Measurements from ENCODE around the gene PIK3CA.
"Not testable (repeated sequence)": the region's sequence is repeated elsewhere in the genome, so short reads cannot be mapped to it uniquely, and the experiment has no call there.

Gene PIK3CA

DNA sequence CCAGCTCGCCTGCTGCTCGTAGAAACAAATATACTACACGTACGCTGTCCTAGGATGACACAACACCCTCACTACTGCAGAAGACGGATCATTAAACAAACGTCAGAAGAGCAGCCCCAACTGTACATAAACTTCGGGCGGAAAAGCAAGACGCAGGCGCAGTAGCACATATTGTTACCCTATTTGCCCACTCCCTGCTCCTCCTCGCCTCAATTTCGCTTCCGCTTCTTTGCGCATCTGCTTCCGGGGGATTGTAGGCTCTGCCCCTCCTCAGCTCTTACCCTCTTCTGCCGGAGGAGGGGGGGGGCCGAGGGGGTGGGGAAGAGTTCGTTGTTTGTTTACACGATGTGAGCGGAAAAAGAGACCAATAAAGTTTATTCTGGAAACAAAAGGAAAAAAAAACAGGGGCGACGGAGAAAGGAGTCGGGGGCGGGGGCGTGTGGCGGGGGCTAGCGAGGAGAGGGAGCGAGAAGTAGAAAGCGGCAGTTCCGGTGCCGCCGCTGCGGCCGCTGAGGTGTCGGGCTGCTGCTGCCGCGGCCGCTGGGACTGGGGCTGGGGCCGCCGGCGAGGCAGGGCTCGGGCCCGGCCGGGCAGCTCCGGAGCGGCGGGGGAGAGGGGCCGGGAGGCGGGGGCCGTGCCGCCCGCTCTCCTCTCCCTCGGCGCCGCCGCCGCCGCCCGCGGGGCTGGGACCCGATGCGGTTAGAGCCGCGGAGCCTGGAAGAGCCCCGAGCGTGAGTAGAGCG is at the start of gene PIK3CA:
TSS of gene PIK3CA (plus strand) at position 485 of the 743 bp plus-strand sequence. CDS start 50,469 bp downstream, outside the sequence.
- DNase-seq, result peak; percentile 98

DNA sequence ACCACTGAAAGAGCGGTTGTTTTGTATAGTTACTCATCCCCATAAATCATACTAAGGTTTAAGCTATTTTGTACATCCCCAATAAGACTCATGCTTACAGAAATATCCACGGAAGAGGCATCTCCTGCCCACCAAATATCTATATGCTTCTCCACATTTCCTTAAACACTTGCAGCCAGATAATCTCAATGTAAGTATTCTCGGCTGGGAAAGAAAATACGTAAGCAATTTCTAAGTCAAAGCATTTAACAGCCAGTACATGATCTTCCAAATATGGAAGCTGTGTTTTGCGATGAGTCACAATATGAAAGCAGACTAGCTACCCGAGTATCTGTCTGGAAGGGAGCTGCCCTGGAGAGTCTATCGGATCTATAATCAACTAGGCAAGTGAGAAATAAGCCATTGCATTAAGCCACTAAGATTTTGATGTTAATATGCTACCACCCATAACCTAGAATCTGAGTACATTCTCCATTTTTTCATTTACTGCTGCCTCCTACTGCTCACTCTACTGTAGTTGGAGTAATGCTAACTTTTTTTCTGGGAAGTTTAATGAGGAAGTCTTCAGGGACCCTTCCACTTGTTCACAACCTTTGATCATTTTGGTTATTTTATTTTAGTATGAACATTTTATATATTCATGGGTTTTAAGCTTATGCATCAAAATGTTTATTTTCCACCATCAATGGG is 49.6 kb upstream of the PIK3CA start:
- DNase-seq, result no peak

DNA sequence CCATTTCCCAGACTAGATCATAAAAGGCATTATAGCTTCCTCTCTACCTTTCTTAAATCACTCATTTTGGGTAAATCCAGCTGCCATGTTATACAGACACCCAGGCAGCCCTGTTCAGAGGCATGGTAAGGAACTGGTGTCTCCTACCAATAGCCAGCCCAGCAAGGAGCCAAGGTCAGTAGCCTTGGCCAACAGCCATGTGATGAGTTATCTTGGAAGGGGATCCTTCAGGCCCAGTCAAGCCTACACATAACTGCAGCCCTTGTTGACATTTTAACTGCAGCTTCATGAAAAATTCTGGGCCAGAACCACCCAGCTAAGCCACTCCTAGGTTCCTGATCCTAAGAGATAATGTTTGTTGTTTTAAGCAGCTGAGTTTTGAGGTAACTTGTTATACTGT is 47.5 kb upstream of the PIK3CA start:
- DNase-seq, result no peak

DNA sequence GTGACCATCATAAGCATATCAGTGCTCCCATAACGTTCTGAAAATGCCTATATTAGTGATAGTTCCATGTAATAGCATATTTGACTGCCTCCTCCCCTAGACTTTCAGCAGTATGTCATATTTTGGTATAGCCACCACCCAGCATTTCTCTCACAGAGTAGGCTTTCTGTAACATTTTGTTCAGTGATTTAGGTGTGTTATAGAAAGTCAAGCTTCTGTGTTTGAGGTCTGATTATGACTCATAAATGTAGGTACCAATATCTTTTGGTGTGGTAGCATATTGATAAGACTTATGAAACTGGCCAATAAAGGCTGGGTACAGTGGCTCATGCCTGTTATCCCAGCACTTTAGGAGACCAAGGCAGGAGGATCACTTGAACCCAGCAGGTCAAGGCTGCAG is 42.3 kb upstream of the PIK3CA start:
- no peak for DNase-seq

DNA sequence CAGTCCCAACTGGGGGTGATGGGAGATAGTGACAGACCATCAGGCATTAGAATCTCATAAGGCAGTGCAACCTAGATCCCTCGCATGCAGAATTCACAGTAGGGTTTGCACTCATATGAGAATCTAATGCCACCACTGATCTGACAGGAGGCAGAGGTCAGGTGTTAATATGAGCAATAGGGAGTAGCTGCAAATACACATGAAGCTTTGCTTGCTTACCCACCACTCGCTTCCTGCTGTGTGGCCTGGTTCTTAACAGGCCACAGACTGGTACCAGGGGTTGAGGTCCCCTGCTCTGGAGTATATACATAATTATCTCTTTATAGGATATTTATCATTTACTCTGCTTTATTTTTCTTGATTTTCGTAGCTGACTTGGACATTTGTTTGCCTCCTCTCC is 40.5 kb upstream of the PIK3CA start:
- DNase-seq, result no peak

DNA sequence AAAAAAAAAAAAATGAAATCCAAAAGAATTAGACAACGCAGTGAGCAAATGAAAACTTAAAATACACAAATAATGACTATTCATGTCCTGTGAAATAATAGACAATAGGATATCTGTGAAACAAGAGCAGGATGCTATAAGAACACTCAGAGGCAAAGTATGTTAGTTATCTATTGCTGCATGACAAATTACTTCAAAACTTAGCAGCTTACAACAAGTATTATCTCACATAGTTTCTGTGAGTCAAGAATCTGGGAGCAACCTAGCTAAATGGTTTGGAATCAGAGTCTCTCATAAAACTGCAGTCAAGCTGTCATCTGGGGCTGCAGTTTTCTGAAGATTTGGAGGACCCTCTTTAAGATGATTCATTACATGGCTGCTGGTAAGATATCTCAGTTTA is 40.1 kb upstream of the PIK3CA start:
- no peak for DNase-seq

DNA sequence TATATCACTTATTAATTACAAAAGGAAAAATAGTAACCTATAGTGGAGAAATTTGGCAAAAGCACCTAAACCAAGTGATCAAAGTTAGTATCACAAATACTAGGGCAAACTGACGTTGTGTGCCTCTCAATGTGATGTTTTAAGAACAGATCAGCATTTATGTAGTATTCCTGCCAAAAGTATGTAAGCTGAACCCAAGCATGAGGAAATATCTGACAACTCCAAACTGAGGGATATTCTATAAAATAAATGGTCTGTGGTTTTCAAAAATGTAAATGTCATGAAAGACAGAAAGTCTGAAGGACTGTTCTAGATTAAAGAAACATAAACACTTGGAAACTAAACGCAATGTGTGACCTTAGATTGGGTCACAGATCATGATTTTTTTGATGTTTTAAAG is 34.3 kb upstream of the PIK3CA start:
- no peak for DNase-seq

DNA sequence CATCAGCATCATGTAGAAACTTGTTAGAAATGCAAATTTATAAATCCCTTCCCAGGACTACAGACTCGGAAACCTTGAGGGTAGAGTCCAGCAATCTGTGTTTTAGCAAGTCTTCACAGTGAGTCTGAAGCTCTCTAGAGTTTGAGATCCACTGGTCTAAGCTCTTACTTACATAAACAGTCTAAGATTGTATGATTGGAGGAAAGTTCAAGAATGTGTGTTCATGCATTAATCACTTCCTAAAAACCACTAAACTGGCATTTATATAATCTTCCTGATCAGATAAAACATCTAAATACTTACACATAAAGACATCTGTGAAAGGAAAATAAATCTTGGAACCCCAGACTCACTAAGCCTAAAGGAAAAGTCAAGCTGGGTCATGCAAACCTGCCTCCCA is 32.7 kb upstream of the PIK3CA start:
- not testable (repeated sequence) for DNase-seq

DNA sequence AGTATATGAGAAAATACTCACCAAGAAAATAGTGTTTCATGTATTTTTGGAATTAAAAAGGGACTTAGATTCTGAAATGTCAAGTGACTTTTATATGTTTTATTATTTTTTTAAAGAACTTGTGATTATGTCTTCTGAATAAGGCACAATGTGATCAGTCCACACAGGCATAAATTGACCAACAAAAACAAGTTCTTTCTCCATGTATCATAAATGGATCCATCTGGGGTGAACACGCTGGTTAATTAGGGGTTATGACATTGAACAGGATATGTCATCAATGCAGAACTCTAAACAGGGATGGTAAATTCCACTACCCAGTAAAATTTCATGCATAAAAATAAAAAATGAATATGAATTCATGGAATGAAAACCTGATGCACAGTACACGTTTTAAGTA is 31.3 kb upstream of the PIK3CA start:
- DNase-seq, result no peak

DNA sequence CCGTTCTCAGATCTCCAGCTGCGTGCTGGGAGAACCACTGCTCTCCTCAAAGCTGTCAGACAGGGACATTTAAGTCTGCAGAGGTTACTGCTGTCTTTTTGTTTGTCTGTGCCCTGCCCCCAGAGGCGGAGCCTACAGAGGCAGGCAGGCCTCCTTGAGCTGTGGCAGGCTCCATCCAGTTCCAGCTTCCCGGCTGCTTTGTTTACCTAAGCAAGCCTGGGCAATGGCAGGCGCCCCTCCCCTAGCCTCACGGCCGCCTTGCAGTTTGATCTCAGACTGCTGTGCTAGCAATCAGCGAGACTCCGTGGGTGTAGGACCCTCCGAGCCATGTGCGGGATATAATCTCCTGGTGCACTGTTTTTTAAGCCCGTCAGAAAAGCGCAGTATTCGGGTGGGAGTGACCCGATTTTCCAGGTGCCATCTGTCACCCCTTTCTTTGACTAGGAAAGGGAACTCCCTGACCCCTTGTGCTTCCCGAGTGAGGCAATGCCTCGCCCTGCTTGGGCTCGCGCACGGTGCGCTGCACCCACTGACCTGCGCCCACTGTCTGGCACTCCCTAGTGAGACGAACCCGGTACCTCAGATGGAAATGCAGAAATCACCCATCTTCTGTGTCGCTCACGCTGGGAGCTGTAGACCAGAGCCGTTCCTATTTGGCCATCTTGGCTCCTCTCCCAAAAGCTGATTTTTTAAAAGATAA is 15.8 kb upstream of the PIK3CA start:
- DNase-seq, result not testable (repeated sequence)

DNA sequence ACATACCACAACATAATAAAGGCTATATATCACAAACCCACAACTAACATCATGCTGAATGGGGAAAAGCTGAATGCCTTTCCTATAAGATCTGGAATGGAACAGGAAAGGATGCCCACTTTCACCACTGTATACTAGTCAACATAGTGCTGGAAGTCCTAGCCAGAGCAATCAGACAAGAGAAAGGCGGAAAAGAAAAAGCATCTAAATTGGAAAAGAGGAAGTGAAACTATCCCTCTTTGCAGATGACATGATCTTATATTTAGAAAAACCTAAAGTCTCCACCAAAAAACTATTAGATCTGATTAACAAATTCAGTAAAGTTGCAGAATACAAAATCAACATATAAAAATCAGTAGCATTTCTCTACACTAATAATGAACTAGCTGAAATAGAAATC is 14.6 kb upstream of the PIK3CA start:
- DNase-seq, result no peak

DNA sequence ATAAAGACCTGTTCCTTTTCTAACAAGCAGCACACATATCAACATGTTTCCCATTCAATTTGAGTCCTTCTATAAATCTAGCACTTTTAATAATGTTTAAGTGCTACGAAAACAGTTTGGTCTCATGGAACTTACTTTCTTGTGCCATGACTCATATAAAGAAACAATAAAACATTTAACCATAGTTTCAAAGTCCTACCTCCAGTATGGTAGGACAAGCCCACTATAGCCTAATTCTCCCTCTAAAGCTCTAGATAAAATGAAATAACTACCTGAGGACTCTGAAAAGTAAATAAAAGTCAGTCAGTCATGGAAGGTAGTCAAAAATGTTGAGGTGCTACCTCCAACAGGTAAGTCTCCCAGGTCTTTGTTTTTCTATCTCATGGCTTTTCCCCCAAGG is 12.0 kb upstream of the PIK3CA start:
- DNase-seq, result no peak

DNA sequence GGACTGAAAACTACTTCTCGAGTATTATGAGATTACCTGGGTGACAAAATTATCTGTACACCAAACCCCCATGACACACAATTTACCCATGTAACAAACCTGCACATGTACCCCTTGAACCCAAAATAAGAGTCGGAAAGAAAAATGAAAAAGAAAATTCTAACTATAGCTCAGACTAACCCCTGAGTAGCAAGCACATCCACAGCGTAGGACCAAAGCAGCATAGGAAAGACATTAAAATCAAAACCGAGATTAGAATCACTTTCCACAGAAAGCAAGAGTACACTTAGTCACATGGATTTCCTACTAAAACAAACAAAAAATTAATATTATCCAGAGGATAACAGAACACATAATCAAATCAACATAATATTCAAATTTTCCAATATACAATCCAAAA is 6.3 kb upstream of the PIK3CA start:
- no peak for DNase-seq

DNA sequence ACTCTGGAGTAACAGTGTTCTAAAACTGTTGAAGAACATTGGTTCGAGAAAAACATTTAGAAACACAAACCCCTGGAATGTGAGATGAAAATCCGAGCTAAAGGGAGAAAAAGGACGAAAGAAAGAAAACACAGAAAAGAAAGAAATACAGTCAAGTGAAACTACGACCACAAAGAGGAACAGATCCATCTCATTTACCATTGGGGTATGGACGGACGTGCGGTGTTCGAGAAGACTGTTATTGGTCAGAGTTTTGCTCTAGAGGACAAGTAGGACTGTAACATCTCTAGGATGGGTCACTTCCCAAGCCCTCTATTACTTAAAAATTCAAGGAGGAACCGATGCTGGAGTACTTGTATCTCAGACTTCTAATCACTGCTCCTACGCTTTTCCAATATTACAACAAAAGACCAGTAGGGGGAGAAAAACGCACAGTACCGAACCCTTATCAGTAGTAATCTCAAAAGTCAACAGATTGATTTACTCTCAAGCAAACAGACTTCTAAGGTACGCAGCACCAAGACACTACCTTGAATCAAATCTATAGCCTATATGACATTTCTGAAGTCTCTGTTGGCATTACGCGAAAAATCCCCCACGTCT is 1.1 kb upstream of the PIK3CA start:
- no peak for DNase-seq

DNA sequence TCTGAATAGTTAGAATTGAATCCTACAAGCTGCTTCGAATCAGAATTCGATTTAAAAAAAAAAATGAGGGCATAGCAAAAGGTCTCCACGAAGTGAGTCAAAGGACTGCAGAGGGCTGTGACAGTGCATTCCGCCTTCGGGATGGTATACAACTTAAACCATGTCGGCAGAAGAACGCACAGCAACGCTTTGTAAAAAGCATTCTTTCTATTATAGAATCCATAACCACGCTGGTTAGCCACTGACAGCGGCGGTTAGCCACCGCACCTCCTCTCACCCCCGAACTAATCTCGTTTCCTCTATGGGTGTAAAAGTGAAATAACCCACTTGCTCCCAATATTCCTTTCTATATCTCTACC is 664 bp upstream of the PIK3CA start:
- no peak for DNase-seq

DNA sequence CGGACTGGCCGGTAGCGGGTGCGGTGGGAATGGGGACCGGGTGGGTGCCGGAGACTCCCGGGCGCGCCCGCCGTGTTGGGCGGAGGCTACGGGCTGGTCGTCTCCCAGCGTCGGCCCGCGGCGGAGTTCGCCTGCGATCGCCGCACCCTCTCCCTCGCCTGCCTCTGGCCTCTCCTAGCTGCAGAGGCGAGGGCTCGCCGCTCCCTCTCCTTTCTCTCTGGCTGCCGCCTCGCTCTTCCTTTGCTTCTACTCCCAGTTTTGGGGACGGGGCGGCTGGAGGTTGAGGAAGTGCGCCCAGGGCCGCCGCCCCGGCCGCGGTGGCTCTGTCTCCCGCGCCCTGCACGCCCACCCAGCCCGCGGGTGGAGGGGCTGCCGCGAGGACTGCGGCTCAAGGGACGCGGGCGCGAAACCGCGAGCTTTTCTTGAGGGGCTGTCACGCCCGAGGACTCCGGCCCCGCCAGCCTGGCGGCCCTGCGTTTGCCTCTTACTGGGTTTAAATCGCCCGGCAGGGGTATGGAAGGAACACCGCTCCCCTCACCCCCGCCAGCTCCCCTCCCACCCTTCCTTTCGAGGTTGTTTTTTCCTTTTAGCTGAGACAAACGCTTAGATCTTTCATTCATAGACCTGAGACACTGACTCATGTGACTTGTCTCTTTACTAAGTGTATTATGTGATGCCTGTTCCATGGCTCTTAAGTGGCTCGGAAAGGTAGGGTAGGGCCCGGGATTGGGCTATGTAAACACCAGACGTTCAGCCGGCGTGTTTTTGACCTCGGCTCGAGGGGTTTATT is 654 bp downstream of the PIK3CA start:
- peak; percentile 56 for DNase-seq

DNA sequence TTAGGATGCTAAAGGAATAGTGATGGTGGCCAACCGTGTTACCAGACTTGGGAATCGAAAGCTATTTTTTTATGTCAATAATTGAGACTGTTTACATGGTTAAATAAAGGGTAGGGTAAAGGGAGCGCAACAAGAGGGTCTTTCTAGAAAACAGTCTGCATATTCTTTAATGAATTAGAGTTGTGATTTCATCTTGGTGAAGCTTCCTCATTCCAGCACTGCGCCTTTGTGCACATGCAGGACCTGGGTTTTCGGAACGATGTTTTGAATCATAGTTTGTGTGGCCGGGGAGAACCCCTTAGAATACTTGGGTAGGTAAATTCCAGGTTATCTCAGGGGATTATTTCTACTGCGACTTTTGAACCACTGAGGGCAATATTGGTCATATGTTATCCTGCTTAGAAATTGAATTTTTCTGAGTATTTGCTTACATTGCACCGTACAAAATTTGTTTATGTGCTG is 1.3 kb downstream of the PIK3CA start:
- peak; percentile 47 for DNase-seq

DNA sequence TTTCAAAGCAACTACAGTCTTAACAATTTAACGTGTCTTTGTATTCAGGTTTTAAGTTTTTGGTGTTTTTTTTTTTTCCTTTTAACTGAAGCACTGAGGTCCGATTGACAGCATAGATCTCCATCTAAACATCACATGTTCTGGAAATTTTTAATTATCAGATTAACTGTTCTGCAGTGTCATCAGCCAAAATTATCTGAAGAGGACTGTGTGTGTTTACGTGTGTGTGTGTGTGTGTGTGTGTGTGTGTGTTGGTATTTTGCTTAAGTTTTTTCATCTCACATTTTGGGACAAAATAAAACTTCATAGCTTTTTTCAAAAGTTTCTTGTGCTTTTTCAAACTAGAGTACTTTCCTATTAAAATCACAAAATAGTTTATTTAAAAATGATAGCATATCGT is 1.8 kb downstream of the PIK3CA start:
- no peak for DNase-seq

DNA sequence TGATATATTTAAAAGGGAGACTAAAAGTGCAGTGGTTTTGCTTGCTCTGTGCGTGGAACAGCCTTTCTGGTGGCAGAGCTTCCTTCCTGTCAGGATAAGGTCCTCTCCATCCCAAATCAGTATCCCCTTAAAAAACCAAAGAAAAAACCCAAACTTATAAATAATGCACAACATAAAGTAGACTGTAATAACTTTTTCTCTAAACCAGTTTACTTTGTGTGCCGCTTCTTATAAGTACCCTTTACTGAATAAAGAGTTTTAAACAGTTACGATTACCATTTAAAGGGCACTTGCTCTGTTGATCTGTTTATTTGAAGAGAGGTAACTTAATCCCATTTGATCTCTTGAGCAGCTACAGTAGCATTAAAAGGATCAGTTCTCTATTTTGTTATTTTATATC is 2.5 kb downstream of the PIK3CA start:
- no peak for DNase-seq

DNA sequence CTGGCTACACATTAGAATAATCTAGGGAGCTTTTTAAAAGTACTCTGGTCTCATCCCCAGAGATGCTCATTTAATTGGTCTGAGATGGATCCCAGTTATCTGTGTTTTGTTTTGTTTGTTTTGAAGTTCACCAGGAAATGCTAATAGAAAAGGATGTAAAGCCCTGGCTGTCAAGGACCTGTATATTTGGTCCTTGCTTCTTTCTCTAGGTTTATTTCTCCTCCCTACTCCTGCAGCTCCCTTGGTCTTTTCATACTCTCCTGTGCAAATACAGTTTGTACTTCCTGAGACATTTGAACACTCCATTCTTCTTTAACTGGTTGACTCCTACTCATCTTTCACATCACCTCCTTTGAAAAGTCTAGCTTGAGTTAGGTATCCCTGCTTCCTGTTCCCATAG is 3.3 kb downstream of the PIK3CA start:
- no peak for DNase-seq

DNA sequence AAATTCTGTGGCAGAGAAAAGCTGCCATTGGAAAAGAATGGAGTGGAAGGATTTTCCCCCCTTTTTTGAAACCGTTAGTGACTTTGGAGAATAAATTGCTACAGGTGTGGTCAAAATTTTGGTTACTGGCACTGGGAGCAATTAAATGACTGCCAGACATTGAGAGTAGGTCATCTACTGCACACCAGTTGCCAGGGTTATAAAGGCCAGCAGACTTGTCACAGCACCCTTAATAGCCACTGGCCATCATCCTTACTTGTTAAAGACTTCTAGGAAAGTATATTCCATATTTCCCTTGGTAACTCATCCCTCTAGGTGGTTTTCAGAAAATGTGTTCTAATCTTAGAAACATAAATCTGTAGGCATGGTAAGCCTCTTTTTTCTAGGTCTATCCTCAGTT is 8.0 kb downstream of the PIK3CA start:
- DNase-seq, result no peak

DNA sequence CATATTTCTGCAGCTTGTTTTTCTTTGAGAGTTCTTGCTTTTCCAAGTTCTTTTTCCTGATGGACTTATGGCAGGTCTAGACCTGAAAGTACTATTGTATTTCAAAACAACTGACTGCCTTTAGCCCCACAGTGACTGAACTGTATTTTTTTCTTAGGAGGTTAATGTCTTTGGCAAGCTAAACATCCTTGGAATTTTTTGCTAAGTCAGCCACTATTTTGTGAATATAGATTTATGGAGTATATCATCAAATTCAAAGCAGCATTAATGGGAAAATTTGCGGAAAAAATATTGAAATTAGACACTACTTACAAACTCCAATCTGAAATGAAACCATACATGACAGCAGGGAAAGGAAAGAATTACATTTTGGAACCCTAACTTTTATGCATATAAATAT is 8.6 kb downstream of the PIK3CA start:
- DNase-seq, result no peak
